Large intestine (tissue), 3 donors: Measurements from ENCODE around the gene UBE2L5. TPM values are rescaled to one million over a fixed set of nuclear protein-coding genes. Genes with fewer than 3 reads are reported as not detected.
"Not testable (repeated sequence)": the region's sequence is repeated elsewhere in the genome, so short reads cannot be mapped to it uniquely, and the experiment has no call there.

ENCODE experiments used
- DNase-seq, 2 donors: peaks; one replicate each; pipeline versions ENCODE4 v3.0.0 to v3.0.0-alpha.2; 2013
- H3K27ac ChIP-seq: one replicate; pipeline ENCODE4 v1.5.1; 2013; ENCODE audit warnings: low read length
- H3K27me3 ChIP-seq: 2 replicates; pipeline ENCODE4 v1.6.1; 2013; ENCODE audit warnings: low read length; ENCODE audit not compliant: control insufficient read depth, insufficient read depth
- H3K36me3 ChIP-seq: 2 replicates; pipeline ENCODE4 v1.6.1; 2013; ENCODE audit warnings: low read length; ENCODE audit not compliant: control insufficient read depth, insufficient read depth
- H3K4me1 ChIP-seq: one replicate; pipeline ENCODE4 v1.6.1; 2013; ENCODE audit warnings: low read length; ENCODE audit not compliant: control insufficient read depth, insufficient read depth
- H3K4me3 ChIP-seq: one replicate; pipeline ENCODE4 v1.5.1; 2013; ENCODE audit warnings: low read length
- H3K9me3 ChIP-seq: one replicate; pipeline ENCODE4 v1.6.1; 2013; ENCODE audit warnings: mild to moderate bottlenecking, low read depth, low read length, moderate library complexity; ENCODE audit not compliant: control insufficient read depth
- WGBS: methylation state at CpG from one replicate; pipeline ENCODE4 v1.1.5; 2013; ENCODE audit warnings: low lambda C conversion rate; ENCODE audit not compliant: insufficient coverage; 5-methylcytosine and 5-hydroxymethylcytosine counted together
- polyA plus RNA-seq: library from polyadenylated mRNA; unstranded; fragments of 120-200 nt; gene quantifications from one replicate; pipeline ENCODE4 v1.2.1, GENCODE V29; 2013

Gene UBE2L5
- polyA plus RNA-seq, 1 donor, result 0.31 TPM

GRCh38 chr13:30440910-30441703 is 18.8 kb downstream of the UBE2L5 start:
- no peak for DNase-seq
- no peak overlapping the region for H3K27ac ChIP-seq
- peaks cover 9% of the 10 kb centered on the region for H3K4me1 ChIP-seq
- no peaks in the 10 kb centered on the region for H3K36me3 ChIP-seq
- WGBS, result 100% methylated on average over 1 of the region's 8 CpGs
- no peaks in the 10 kb centered on the region for H3K9me3 ChIP-seq
- H3K27me3 ChIP-seq, result peaks cover 7% of the 10 kb centered on the region
- H3K4me3 ChIP-seq, result no peak overlapping the region

- H3K36me3 ChIP-seq, result no peaks in the 10 kb centered on the region
- no CpG with 5 or more reads among the region's 5 CpGs for WGBS
- DNase-seq, result no peak
- no peaks in the 10 kb centered on the region for H3K27me3 ChIP-seq
- peaks cover 11% of the 10 kb centered on the region for H3K4me1 ChIP-seq
- no peaks in the 10 kb centered on the region for H3K9me3 ChIP-seq
- H3K4me3 ChIP-seq, result no peak overlapping the region
- H3K27ac ChIP-seq, result no peak overlapping the region
Observed at GRCh38 chr13:30442926-30443325, 20.6 kb downstream of the UBE2L5 start.

- H3K9me3 ChIP-seq, DNase-seq, H3K27me3 ChIP-seq, H3K27ac ChIP-seq, H3K36me3 ChIP-seq, H3K4me3 ChIP-seq: not testable (repeated sequence)
- H3K4me1 ChIP-seq, result peaks cover 11% of the 10 kb centered on the region
- no CpG with 5 or more reads among the region's 3 CpGs for WGBS
Observed at GRCh38 chr13:30443491-30443890, 21.2 kb downstream of the UBE2L5 start.

- Histone ChIP-seq H3K36me3 (no peaks in the 10 kb centered on the region), H3K27me3 (no peaks in the 10 kb centered on the region), H3K4me1 (peaks cover 11% of the 10 kb centered on the region), H3K4me3 (no peak overlapping the region), H3K9me3 (no peaks in the 10 kb centered on the region), H3K27ac (no peak overlapping the region)
- DNase-seq, result no peak
- no CpG with 5 or more reads among the region's 12 CpGs for WGBS
Observed at GRCh38 chr13:30443957-30444404, 21.7 kb downstream of the UBE2L5 start.

GRCh38 chr13:30446126-30446500 is 23.8 kb downstream of the UBE2L5 start:
- no peaks in the 10 kb centered on the region for H3K9me3 ChIP-seq
- no peaks in the 10 kb centered on the region for H3K36me3 ChIP-seq
- peaks cover 11% of the 10 kb centered on the region for H3K4me1 ChIP-seq
- WGBS, result no CpG with 5 or more reads among the region's 7 CpGs
- H3K4me3 ChIP-seq, result peak overlapping the region; percentile 38
- peak overlapping the region; percentile 41 for H3K27ac ChIP-seq
- no peak for DNase-seq
- H3K27me3 ChIP-seq, result no peaks in the 10 kb centered on the region

- no CpG with 5 or more reads among the region's 4 CpGs for WGBS
- H3K36me3 ChIP-seq, result no peaks in the 10 kb centered on the region
- no peaks in the 10 kb centered on the region for H3K9me3 ChIP-seq
- no peak overlapping the region for H3K4me3 ChIP-seq
- no peaks in the 10 kb centered on the region for H3K27me3 ChIP-seq
- H3K4me1 ChIP-seq, result peaks cover 11% of the 10 kb centered on the region
- no peak for DNase-seq
- H3K27ac ChIP-seq, result no peak overlapping the region
Observed at GRCh38 chr13:30448441-30448840, 26.1 kb downstream of the UBE2L5 start.

GRCh38 chr13:30450066-30450465 is 27.8 kb downstream of the UBE2L5 start:
- Histone ChIP-seq H3K27ac (no peak overlapping the region), H3K9me3 (no peaks in the 10 kb centered on the region), H3K4me3 (no peak overlapping the region), H3K4me1 (peaks cover 11% of the 10 kb centered on the region), H3K27me3 (no peaks in the 10 kb centered on the region), H3K36me3 (no peaks in the 10 kb centered on the region)
- WGBS, result 100% methylated on average over 1 of the region's 2 CpGs
- no peak for DNase-seq

- H3K4me3 ChIP-seq, H3K27ac ChIP-seq, DNase-seq, H3K27me3 ChIP-seq, H3K9me3 ChIP-seq, H3K4me1 ChIP-seq, H3K36me3 ChIP-seq: not testable (repeated sequence)
- no CpG with 5 or more reads among the region's 12 CpGs for WGBS
Observed at GRCh38 chr13:30451476-30451875, 29.2 kb downstream of the UBE2L5 start.

- no peak overlapping the region for H3K4me3 ChIP-seq
- H3K4me1 ChIP-seq, result no peaks in the 10 kb centered on the region
- H3K9me3 ChIP-seq, result no peaks in the 10 kb centered on the region
- H3K27me3 ChIP-seq, result no peaks in the 10 kb centered on the region
- DNase-seq, result no peak
- H3K36me3 ChIP-seq, result peaks cover 3% of the 10 kb centered on the region
- WGBS, result 80% methylated on average over 1 of the region's 4 CpGs
- no peak overlapping the region for H3K27ac ChIP-seq
Observed at GRCh38 chr13:30453727-30454126, 31.4 kb downstream of the UBE2L5 start.

- H3K27me3 ChIP-seq, result no peaks in the 10 kb centered on the region
- no peak for DNase-seq
- no peak overlapping the region for H3K4me3 ChIP-seq
- H3K27ac ChIP-seq, result no peak overlapping the region
- no CpG with 5 or more reads among the region's 2 CpGs for WGBS
- no peaks in the 10 kb centered on the region for H3K9me3 ChIP-seq
- peaks cover 7% of the 10 kb centered on the region for H3K36me3 ChIP-seq
- H3K4me1 ChIP-seq, result no peaks in the 10 kb centered on the region
Observed at GRCh38 chr13:30454991-30455390, 32.7 kb downstream of the UBE2L5 start.

GRCh38 chr13:30456290-30456689 is 34.0 kb downstream of the UBE2L5 start:
- H3K27me3 ChIP-seq, result no peaks in the 10 kb centered on the region
- H3K27ac ChIP-seq, result no peak overlapping the region
- H3K9me3 ChIP-seq, result no peaks in the 10 kb centered on the region
- no peaks in the 10 kb centered on the region for H3K4me1 ChIP-seq
- peaks cover 7% of the 10 kb centered on the region for H3K36me3 ChIP-seq
- H3K4me3 ChIP-seq, result no peak overlapping the region
- WGBS, result 63% methylated on average over 2 of the region's 3 CpGs
- no peak for DNase-seq
